Measurements from ENCODE around the gene UNC13D. TPM values are rescaled to one million over a fixed set of nuclear protein-coding genes. Genes with fewer than 3 reads are reported as not detected.

UNC13D gene
- total and polyA plus RNA-seq, 9 of the 15 experiments (the other 6 are each of a cell fraction or from before 2014, with no cell fraction given): 0.86 to 244 (median 69.2) TPM

DNA sequence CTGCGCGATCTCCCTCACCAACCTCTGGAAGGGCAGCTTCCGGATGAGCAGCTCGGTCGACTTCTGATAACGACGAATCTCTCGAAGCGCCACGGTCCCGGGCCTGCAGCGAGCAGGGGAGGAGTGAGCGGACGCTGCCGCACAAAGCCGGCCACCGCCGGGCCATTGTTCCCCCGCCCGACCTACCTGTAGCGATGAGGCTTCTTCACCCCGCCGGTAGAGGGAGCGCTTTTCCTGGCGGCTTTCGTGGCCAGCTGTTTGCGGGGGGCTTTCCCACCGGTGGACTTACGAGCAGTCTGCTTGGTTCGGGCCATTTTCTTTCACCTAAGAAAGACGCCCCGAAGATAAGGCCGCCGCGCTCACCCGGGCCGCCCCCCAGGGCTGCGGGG, 65.3 kb downstream of the UNC13D start (continued):
- TF ChIP-seq, protein P1, sequence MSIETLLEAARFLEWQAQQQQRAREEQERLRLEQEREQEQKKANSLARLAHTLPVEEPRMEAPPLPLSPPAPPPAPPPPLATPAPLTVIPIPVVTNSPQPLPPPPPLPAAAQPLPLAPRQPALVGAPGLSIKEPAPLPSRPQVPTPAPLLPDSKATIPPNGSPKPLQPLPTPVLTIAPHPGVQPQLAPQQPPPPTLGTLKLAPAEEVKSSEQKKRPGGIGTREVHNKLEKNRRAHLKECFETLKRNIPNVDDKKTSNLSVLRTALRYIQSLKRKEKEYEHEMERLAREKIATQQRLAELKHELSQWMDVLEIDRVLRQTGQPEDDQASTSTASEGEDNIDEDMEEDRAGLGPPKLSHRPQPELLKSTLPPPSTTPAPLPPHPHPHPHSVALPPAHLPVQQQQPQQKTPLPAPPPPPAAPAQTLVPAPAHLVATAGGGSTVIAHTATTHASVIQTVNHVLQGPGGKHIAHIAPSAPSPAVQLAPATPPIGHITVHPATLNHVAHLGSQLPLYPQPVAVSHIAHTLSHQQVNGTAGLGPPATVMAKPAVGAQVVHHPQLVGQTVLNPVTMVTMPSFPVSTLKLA (conservative IDR thresholded peaks at IDR 0.05): no peak; a peak in 1 of 4 replicates
- TF ChIP-seq ELF4 (CRISPR knock-in tag; IDR thresholded peaks at IDR 0.05) (peak; percentile 5; the same call in 1 of the 2 replicates), ARID1B (IDR thresholded peaks at IDR 0.05) (no peak), NUFIP1 (IDR thresholded peaks at IDR 0.05; ENCODE audit: partially characterized antibody) (no peak), ZFP1 (CRISPR knock-in tag; IDR thresholded peaks at IDR 0.05) (0 out of 2 replicates have a peak, but pooled peaks have one; percentile 6), NFXL1 (CRISPR knock-in tag; IDR thresholded peaks at IDR 0.05) (no peak), XRCC3 (IDR thresholded peaks at IDR 0.05) (no peak), FOXA3 (CRISPR knock-in tag; conservative IDR thresholded peaks at IDR 0.05 in 1 of 2, IDR thresholded peaks at IDR 0.05 in 1 of 2) (no peak; a peak in 2 of 4 replicates), ZNF431 (CRISPR knock-in tag; IDR thresholded peaks at IDR 0.05) (peak; percentile 36; the same call in 1 of the 2 replicates), RBM15 (IDR thresholded peaks at IDR 0.05; ENCODE audit: insufficient read depth, low read length) (no peak), POLR3G (IDR thresholded peaks at IDR 0.05; ENCODE audit: extremely low read depth, insufficient read length, insufficient replicate concordance) (no peak), TOE1 (IDR thresholded peaks at IDR 0.05; ENCODE audit: borderline replicate concordance) (no peak), TOE1 (CRISPR knock-in tag; IDR thresholded peaks at IDR 0.05; ENCODE audit: borderline replicate concordance, low read depth) (0 out of 2 replicates have a peak, but pooled peaks have one; percentile 55), BRF1 (IDR thresholded peaks at IDR 0.05; ENCODE audit: borderline replicate concordance, extremely low read depth, insufficient read length) (no peak), YY1 (IDR thresholded peaks at IDR 0.05; ENCODE audit: borderline replicate concordance in 1 of 3, control insufficient read depth in 1 of 3, extremely low read depth in 1 of 3, insufficient read depth in 3 of 3, insufficient read length in 1 of 3, insufficient replicate concordance in 2 of 3, low read depth in 1 of 3, low read length in 2 of 3) (peak in 2 of 3 experiments; percentile 7 to 30), HIVEP1 (CRISPR knock-in tag; IDR thresholded peaks at IDR 0.05) (no peak), ZNF76 (CRISPR knock-in tag; IDR thresholded peaks at IDR 0.05; ENCODE audit: borderline replicate concordance) (no peak), SREBF1 (IDR thresholded peaks at IDR 0.05; ENCODE audit: borderline replicate concordance, low read depth, low read length) (no peak), TGIF2 (CRISPR knock-in tag; IDR thresholded peaks at IDR 0.05) (no peak)
- TF ChIP-seq, protein P2, sequence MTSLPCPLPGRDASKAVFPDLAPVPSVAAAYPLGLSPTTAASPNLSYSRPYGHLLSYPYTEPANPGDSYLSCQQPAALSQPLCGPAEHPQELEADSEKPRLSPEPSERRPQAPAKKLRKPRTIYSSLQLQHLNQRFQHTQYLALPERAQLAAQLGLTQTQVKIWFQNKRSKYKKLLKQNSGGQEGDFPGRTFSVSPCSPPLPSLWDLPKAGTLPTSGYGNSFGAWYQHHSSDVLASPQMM (CRISPR knock-in tag; IDR thresholded peaks at IDR 0.05): no peak
- TF ChIP-seq, protein P3, sequence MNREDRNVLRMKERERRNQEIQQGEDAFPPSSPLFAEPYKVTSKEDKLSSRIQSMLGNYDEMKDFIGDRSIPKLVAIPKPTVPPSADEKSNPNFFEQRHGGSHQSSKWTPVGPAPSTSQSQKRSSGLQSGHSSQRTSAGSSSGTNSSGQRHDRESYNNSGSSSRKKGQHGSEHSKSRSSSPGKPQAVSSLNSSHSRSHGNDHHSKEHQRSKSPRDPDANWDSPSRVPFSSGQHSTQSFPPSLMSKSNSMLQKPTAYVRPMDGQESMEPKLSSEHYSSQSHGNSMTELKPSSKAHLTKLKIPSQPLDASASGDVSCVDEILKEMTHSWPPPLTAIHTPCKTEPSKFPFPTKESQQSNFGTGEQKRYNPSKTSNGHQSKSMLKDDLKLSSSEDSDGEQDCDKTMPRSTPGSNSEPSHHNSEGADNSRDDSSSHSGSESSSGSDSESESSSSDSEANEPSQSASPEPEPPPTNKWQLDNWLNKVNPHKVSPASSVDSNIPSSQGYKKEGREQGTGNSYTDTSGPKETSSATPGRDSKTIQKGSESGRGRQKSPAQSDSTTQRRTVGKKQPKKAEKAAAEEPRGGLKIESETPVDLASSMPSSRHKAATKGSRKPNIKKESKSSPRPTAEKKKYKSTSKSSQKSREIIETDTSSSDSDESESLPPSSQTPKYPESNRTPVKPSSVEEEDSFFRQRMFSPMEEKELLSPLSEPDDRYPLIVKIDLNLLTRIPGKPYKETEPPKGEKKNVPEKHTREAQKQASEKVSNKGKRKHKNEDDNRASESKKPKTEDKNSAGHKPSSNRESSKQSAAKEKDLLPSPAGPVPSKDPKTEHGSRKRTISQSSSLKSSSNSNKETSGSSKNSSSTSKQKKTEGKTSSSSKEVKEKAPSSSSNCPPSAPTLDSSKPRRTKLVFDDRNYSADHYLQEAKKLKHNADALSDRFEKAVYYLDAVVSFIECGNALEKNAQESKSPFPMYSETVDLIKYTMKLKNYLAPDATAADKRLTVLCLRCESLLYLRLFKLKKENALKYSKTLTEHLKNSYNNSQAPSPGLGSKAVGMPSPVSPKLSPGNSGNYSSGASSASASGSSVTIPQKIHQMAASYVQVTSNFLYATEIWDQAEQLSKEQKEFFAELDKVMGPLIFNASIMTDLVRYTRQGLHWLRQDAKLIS (CRISPR knock-in tag; IDR thresholded peaks at IDR 0.05): no peak
